RPMI8226 (cell line): ENCODE data around the gene MAST2.
"Not testable (repeated sequence)": the region's sequence is repeated elsewhere in the genome, so short reads cannot be mapped to it uniquely, and the experiment has no call there.

Source experiments
- DNase-seq: peaks from one replicate; pipeline ENCODE4 v3.0.0-alpha.2; 2015

The MAST2 gene

GRCh38 chr1:45949462-45949861 is 146.1 kb downstream of the MAST2 start:
- DNase-seq: not testable (repeated sequence)

- DNase-seq: no peak
Observed at GRCh38 chr1:45952072-45952471, 148.7 kb downstream of the MAST2 start.

DNA sequence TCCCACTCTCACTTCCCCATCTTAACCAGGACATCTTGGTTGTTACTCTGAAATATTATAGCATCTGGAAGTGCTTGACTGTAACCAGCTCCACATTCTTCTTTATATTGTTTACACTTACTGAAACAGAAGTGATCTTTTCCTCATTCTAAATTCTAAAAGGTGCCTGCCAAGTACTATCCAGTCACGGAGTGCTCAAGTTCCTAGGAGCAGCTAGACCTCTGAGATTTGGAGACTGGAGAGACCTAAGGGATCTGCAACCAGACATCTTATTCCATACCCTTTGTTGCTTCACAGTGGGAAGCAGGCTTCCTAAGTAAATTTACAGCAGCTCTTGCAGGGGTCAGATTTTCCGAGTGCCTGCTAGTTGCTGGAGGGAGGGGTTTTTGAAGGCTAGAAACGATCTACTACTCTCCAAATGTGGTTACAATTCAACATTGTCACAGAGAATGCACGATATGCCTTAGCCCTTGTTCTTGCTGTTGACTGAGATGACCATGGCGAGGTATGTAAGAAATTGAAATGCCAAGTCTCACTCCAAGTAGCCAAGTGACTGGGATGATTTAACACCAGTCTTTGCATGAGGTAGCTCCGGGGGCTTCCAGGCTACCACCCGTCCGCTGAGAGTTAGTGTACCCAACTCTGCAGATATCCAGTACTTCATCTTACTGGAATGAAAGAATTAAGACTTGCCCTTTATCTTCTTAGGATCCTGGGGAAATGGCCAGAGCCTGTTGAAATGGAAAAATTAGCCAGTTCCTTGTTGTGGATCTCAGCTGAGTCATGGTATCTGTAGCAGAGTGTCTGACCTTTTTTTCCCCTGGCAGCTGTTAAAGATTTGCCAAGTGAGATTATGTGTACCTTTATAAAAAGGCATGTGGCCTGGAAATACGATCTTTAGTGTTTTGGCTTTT is 150.8 kb downstream of the MAST2 start:
- no peak for DNase-seq

DNA sequence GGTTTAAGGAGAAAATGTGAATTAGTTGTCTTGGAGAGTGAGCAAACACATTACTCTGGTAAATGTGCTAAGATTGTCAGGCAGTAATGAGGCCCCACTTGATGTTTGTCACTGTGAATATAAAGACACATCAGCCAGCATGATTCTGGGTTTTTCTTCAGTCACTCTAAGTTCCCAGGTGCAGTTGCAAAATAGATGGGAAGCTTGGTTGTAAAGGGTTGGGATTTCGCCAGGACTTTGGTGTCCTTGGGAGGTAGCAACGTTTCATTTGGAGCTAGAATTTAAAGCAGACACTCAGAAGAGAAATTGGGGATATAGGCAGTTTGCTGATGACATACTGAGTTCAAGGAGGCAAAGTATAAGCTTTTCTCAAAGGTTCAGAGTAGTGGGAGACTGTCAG is 154.3 kb downstream of the MAST2 start:
- no peak for DNase-seq

DNA sequence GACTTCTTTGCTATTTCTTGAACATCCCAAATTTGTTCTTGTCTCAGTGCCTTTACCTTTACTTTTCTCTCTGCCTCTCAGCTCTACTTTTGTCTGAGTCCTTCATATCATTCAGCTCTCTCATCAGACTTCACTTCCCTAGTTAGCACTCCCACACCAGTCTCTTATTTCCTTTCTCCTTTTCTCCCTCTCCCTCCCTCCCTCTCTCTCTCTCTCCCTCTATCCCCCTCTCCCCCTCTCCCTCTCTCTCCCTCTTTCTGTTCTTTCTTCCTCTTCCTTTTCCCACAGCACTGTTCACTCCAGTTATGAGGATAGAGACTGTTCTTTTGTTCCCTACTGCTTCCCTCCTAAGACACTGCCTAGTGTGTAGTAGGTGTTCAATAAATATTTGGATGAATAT is 154.9 kb downstream of the MAST2 start:
- no peak for DNase-seq

GRCh38 chr1:45960930-45961715 is 157.7 kb downstream of the MAST2 start:
- DNase-seq: no peak

- not testable (repeated sequence) for DNase-seq
Observed at GRCh38 chr1:45961936-45962335, 158.5 kb downstream of the MAST2 start.

DNA sequence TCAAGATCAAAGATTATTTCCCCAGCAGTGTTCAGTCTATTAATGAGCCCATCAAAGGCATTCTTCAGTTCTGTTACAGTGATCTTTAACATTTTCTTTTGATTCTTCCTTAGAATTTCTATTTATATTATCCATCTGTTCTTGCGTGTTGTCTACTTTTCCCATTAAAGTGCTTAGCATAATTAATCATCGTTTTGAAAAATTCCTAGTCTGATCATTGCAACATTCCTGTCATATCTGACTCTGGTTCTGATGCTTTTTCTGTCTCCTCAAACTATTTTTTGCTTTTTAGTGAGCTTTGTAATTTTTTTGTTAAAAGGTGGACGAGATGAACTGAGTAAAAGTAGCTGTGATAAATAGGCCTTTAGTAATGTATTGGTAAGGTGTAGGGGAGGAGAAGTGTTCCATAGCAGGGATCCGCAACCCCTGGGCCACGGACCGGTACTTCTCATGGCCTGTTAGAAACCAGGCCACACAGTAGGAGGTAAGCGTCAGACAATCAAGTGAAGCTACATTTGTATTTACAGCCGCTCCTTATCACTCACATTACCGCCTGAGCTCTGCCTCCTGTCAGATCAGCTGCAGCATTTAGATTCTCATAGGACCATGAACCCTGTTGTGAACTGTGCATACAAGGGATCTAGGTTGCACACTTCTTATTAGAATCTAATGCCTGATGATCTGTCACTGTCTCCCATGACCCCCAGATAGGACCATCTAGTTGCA is 165.7 kb downstream of the MAST2 start:
- no peak for DNase-seq

DNA sequence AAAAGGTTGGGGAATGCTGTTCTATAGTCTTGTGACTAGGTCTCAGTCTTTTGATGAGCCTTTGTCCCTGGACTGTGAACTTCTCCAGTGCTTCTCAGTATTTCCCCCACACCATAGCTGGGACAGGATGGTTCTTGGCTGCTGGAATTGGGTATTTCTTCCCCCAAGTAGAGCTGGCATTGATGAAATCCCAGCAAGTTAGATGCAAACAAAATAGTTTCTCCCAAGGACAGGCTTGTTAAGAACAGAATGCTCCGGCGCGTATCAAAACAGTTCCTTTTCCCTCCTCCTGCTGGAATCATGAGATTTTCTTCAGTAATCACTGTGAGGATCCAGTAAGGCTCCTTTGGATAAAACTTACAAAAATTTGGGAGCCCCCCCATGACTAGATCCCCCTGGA is 166.5 kb downstream of the MAST2 start:
- DNase-seq: no peak

DNA sequence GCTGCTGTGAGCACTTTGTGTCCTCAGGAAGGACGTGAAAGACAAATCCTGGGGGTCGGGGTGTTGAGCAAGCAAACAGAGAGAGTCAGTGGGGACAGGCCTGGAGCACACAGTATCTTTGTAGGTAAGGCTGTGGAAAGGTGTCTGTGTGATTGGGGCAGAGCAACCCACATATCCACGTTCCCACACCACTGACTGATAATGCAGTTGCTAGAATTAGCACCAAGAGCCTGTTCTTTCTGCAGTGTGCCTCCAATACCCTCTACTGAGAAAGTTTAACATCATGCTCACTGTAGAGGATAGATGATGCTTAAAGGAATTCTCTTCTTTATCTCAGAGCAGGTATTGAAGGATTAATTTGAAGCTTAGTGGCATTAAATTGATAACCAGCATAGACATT is 167.9 kb downstream of the MAST2 start:
- DNase-seq: no peak

- no peak for DNase-seq
Observed at GRCh38 chr1:45971922-45972531, 168.6 kb downstream of the MAST2 start.

- DNase-seq: no peak
Observed at GRCh38 chr1:45972621-45973020, 169.2 kb downstream of the MAST2 start.

GRCh38 chr1:45973121-45973520 is 169.7 kb downstream of the MAST2 start:
- DNase-seq: no peak

- no peak for DNase-seq
Observed at GRCh38 chr1:45974541-45975269, 171.3 kb downstream of the MAST2 start.

- no peak for DNase-seq
Observed at GRCh38 chr1:45976623-45977022, 173.2 kb downstream of the MAST2 start.

- no peak for DNase-seq
Observed at GRCh38 chr1:45979074-45979777, 175.8 kb downstream of the MAST2 start.

GRCh38 chr1:45979778-45980176 is 176.4 kb downstream of the MAST2 start:
- DNase-seq: no peak

DNA sequence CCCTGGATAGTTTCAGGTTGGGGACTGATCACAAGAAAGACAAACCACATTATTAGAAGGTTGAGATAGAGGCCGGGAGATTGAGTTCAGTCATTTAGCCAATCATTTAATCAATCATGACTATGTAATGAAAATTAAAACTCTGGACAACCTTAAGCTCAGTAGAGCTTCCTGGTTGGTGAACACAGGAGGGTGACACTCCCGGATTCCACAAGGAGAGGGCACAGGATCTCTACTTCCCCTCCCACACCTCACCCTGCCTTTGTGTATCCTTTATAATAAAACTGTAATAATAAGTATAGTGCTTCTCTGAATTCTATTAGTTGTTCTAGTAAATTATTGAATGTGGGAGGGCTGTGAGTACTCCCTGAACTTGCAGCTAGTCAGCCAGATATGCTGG is 178.9 kb downstream of the MAST2 start:
- no peak for DNase-seq

- DNase-seq: no peak
Observed at GRCh38 chr1:45983967-45984366, 180.6 kb downstream of the MAST2 start.

DNA sequence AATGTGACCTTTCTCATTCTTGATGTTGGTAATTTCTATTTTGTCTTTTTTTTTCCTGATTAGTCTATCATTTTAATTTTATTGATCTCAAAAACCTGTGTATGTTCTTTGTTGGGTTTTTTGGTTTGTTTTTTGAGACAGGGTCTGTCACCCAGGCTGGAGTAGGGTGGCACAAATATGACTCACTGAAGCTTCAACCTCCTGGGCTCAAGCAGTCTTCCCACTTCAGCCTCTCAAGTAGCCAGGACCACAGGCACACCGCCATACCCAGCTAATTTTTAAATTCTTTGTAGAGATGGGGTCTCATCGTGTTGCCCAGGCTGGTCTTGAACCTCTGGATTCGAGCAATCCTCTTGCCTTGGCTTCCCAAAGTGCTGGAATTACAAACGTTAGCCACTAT is 183.8 kb downstream of the MAST2 start:
- no peak for DNase-seq

GRCh38 chr1:45989249-45989648 is 185.8 kb downstream of the MAST2 start:
- no peak for DNase-seq

DNA sequence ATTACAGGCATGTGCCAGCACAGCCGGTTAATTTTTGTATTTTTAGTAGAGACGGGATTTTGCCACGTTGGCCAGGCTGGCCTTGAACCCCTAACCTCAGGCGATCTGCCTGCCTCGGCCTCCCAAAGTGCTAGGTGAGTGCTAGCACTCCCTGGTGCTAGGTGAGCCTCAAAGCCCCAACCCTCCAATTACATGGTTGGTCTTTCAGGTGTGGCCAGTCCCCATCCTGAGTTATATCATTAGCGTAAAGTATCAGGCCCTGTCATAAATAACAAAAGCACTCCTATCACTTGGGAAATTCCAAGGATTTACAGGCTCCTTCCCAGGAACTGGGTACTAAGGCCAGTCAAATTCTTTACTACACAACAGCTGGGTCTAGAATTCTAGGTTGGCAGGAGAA is 191.0 kb downstream of the MAST2 start:
- no peak for DNase-seq
